DMS 273 (cell line): ENCODE results near the gene RAB3GAP1.
A peak's percentile ranks its signal among the peaks of the same experiment; 100 is the strongest.

ENCODE experiments used
- DNase-seq: peaks from one replicate; lab custom pipeline; 2025; ENCODE audit not compliant: unreplicated experiment; lab: John Stamatoyannopoulos, UW

Gene RAB3GAP1

DNA sequence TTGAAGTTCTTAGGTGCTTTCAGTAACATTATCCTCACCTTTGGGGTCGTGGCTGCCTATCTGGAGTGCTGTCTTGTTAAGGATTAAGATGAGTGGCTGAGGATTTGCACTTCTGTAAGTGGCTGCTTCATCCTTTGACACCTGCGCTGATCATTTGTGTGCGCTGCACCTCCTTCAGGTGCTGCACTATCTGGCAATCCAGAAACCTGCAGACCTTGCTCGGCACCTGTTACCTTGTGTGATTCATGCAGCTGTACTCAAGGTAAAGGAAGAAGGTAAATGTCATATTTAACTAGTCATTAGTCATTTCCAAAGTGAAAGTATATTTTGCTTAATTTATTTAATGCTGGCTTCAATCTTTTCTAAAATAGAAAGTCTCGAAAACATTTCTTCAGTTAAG, 110.3 kb downstream of the RAB3GAP1 start:
- DNase-seq, result no peak

DNA sequence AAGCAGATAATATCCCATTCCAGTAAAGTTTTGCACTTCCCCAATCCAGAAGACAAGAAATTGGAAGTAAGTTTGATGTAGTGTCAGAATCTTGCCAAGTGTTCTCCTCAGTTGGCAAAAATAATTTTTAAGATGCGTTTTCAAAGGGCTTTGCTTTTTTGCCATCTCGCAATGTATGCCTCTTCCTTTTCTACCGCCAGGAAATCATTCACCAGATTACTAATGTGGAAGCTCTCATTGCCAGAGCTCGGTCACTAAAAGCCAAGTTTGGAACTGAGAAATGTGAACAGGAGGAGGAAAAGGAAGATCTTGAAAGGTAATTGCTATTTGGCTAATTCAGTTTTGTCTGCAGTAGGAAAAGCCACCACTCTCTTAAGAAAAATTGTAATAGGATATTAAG, 110.7 kb downstream of the RAB3GAP1 start:
- no peak for DNase-seq

GRCh38 chr2:135163306-135163705, 111.2 kb downstream of the RAB3GAP1 start:
- no peak for DNase-seq

DNA sequence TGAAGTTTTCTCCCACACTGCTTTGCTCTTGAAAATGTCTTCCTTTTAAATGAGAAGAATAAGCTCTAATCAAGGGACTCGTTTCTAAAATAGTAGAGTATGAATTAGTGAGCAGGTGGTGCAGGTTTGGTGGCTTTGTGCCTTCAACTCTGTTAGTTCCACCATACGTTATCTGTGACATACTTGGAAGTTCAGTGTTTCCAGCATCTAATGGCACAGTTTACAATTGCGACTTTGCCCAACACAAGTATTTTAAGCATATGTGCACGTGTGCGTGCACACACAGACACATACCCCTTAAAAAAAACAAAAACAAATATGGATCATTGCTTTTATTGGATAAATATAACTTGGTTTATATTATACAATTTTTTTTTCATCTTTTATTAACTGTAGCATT, 111.8 kb downstream of the RAB3GAP1 start:
- no peak for DNase-seq

DNA sequence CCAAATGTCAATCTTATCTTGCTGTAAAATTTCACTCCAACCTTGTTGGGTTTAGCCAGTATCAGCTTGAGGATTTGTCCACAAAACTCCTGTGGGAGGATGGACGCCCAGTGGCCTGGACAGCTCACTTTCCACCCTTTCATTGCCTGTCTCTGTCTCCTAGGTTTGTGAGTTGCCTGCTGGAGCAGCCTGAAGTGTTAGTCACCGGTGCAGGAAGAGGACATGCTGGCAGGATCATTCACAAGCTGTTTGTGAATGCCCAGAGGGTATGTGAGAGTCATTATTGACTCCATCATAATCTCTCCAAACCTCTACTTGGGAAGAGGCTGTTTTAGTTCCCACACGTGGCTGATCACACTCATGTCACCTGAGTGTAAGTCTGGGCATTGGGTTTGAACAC, 112.3 kb downstream of the RAB3GAP1 start:
- DNase-seq, result no peak

- DNase-seq, result no peak
Measured at GRCh38 chr2:135167273-135167672, 115.2 kb downstream of the RAB3GAP1 start.

DNA sequence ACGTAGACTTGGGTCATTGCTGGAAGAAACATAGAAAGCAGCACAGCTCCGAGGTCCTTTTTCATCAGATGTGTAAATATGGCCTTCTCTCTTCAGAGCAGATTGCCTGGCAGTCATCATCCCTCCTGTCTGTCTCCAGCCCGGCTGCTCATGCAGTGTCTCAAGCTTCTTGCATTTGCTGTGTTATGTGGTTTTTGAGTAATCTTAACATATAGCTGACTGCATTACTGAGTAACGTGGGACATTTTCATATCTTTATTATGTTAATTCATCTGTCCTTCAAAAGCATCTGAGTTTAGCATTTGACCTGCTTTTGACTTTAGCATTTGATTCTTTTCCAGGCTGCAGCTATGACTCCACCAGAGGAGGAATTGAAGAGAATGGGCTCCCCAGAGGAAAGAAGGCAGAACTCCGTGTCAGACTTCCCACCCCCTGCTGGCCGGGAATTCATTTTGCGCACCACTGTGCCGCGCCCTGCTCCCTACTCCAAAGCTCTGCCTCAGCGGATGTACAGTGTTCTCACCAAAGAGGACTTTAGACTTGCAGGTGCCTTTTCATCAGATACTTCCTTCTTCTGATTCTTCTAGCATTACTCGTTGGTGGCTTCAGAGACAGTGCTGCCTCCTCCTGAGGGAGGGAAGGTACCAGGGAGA, 116.2 kb downstream of the RAB3GAP1 start:
- no peak for DNase-seq

GRCh38 chr2:135169900-135170753, 118.0 kb downstream of the RAB3GAP1 start:
- no peak for DNase-seq

- DNase-seq, result no peak
Measured at GRCh38 chr2:135174049-135174809, 122.1 kb downstream of the RAB3GAP1 start.

GRCh38 chr2:135174810-135175093, 122.7 kb downstream of the RAB3GAP1 start:
- DNase-seq, result no peak

- DNase-seq, result no peak
Measured at GRCh38 chr2:135175177-135175576, 123.1 kb downstream of the RAB3GAP1 start.

DNA sequence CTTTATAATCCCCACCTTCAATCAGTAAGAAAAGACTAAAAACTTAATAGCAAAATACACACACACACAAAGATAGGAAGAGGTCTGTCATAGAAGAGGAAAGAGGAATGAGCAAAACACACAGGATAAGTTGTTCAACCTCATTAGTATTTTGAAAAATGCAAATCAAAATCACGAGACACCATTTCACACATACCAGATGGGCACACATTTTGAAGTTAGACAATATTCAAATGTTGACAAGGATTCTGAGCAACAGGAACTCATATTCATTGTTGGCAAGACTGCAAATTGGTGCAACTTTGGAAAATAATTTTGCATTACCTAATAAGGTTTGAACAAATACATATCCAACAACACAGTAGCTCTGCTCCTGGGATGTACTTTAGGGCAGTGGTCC, 127.6 kb downstream of the RAB3GAP1 start:
- DNase-seq, result peak; percentile 13

- no peak for DNase-seq
Measured at GRCh38 chr2:135182190-135182589, 130.1 kb downstream of the RAB3GAP1 start.

- DNase-seq, result no peak
Measured at GRCh38 chr2:135182601-135183000, 130.5 kb downstream of the RAB3GAP1 start.

- no peak for DNase-seq
Measured at GRCh38 chr2:135183822-135184221, 131.7 kb downstream of the RAB3GAP1 start.

- DNase-seq, result no peak
Measured at GRCh38 chr2:135186054-135186453, 134.0 kb downstream of the RAB3GAP1 start.

DNA sequence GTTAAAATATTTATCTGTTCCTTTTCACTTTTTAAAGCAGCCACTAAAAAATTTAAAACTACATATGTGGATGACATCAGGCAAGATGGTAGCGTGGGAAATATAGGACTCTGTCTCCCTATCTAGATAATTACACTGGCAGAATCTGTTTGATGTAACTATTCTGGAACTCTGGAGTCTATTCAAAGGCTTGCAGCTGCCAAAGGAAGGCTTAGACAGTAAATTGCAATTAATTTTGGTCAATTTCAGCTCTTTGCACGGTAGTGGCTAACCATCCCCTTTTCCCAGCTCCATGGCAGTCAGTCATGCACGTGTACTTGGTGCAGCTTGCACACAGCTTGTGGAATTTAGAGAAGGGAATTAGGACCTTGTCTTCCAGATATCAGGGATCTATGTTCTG, 135.2 kb downstream of the RAB3GAP1 start:
- DNase-seq, result no peak

DNA sequence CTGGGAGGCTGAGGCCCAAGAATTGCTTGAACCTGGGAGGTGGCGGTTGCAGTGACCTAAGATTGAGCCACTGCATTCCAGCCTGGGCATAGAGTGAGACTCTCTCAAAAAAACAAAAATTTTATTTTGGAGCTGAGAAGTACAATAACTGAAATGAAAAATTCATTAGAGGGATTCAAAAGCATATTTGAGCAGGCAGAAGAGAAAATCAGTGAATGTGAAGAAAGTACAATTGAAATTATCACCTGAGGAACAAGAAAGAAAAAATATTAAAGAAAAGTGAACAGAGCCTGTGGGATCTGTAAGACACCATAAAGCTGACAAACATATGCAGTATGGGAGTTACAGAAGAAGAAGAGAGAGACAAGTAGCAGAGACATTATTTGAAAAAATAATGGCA, 137.1 kb downstream of the RAB3GAP1 start:
- no peak for DNase-seq

DNA sequence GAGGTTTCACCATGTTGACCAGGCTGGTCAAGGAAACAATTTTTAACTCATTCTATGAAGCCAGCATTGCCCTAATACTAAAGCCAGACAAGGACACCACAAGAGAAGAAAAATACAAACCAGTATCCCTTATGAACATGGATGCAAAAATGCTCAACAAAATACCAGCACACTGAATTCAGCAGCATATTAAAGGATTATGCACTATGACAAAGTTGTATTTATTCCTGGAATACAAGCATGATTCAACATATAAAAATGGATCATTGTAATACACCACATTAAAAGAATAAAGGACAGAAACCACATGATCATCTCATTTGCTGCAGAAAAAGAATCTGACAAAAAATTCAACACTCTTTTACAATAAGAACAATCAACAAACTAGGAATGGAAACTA, 138.7 kb downstream of the RAB3GAP1 start:
- DNase-seq, result no peak

DNA sequence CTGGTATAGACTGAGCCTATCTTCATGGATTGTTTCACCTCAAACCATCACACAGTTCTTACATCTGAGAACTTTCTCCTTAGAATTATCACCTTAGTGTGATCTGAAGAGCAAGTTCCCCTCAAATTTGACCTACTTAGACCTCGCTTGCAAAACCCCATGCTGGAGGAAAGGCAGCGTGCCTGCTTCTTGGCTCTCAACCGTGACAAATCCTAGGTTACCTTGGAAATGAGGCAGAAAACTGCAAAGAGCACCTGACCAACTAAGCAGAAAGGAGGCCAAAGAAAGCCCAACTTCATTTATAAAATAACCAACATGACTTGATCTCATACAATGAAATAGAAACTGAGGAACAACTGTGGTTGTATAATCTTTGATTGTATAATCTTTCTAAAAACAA, 146.4 kb downstream of the RAB3GAP1 start:
- no peak for DNase-seq

GRCh38 chr2:135202751-135203150, 150.7 kb downstream of the RAB3GAP1 start:
- DNase-seq, result no peak

DNA sequence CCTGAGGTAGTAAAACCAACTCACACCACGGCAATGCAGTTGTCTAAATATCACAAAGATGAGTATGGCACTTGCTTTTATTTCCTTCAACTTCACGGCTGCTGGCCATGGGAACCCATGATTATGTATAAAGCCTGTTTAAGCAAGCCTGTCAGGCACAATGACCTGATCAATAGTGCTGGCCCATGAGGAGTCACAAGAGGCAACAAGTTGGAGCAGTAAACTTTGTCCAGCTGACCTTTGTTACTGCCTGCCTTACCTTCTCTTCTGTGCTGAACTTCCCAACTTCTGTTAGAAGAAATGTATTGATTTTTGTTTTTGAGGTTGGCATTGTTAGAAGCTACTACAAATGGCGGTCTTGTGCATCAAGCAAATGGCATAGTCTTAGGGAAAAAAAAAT, 151.9 kb downstream of the RAB3GAP1 start:
- no peak for DNase-seq
